HG03439 (cell line): ENCODE results near the gene SSR1.

Source experiments
- ATAC-seq: cut with Tn5 transposase; IDR thresholded peaks from one replicate; pipeline ENCODE4 v1.9.1; 2021; ENCODE audit warnings: mild to moderate bottlenecking, moderate library complexity; ENCODE audit not compliant: unreplicated experiment

SSR1 gene

DNA sequence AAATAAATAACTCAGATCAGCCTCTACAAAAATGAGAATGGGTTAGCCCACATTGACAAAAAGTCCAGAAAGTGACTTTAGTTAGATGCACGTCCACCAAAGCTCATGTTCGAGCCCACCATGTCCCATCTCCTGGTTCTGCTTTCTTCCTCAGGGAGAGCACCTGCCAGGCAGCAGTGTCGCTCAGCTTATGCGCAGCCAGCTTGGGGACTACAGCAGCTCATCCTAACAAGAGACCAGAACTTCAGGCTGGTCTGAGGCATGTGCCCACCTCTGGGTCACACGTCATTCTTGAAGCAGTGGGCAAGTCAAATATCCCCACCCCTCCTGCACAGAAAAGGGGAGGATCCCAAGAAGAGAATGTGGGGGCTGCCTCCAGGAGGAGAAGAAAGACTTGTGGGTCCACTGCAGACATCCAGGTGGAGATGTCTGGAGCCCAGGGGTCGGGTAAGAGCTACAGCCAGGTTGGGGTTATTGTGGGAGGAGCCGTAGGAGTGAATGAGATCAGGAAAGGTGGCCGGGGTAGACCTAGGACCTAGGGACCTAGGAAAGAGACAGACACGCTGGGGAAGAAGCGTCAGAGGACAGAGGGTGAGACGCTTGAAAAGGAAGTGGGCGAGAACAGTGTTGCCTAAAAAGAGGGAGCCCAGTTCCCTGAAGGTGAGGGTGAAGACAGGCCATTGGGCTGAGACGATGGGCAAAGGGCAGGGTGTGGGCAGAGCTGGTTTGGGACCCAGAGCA, 52.5 kb downstream of the SSR1 start:
- no peak for ATAC-seq

GRCh38 chr6:7258231-7258763, 54.7 kb downstream of the SSR1 start:
- ATAC-seq = no peak

- no peak for ATAC-seq
Measured at GRCh38 chr6:7257521-7258230, 55.3 kb downstream of the SSR1 start.

DNA sequence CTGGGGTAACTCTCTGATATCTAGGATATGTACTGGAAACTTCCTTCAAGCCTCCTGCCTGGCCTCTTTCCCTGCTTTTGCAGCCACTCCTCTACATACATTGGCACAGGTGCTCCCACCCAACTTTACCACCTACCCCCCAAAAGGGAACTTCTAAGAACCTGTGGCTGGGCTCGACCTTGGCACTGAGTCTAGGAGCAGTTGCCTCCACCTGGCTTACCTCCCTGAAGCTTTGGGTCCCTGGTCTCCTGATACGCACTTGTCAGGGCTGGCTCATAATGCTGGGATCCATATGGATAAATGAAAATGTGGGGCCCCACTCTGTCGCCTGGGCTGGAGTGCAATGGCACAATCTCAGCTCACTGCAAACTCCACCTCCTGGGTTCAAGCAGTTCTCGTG, 56.2 kb downstream of the SSR1 start:
- no peak for ATAC-seq

GRCh38 chr6:7255918-7256317, 57.1 kb downstream of the SSR1 start:
- no peak for ATAC-seq

GRCh38 chr6:7254980-7255835, 57.8 kb downstream of the SSR1 start:
- no peak for ATAC-seq

DNA sequence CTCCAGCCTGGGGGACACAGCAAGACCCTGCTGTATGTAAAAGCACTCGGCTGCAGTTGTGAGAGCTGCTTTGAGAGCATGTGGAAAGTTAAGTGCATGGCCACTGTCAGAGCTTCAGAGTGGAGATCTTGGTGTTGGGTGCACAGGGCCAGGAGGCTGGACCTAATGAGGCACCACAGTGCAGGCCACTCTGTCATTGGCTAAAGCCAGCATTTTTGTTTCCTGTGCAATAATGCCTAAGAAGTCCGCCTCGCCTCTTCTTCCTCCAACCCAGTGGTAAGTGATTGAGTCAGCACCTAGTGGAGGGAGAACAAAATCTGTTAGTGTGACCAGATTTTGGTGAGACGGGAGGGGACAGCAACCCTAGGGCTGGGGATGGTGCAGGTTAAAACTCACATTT, 60.6 kb downstream of the SSR1 start:
- ATAC-seq = no peak

DNA sequence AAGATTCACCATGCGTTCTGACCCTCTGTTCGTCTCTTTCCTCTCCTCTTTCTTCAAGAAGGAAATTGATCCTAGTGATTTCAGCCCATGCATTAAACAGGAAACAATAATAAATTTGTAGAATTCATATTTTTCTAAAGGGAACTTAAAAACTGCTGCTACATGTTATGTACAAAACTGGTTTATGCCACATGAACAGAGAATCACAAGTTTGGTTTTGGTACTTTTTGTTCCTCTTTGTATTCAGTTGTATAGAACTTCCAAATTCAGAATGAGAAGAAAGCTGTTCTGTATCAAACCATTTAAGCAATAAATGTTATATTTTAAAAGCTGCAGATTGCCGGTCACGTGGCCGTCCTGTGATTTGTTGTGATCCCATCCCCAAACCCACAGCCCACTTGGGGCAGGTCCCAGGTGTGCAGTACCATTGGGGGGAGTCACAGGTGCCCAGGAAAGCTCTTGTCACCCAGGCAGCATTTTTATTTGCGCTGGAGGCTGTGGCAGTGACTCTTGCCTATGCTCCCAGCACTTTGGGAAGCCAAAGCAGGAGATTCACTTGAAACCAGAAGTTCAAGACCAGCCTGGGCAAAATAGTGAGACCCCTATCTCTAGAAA, 61.2 kb downstream of the SSR1 start:
- no peak for ATAC-seq

GRCh38 chr6:7250812-7251211, 62.2 kb downstream of the SSR1 start:
- ATAC-seq = no peak

GRCh38 chr6:7249946-7250643, 62.9 kb downstream of the SSR1 start:
- ATAC-seq = no peak

DNA sequence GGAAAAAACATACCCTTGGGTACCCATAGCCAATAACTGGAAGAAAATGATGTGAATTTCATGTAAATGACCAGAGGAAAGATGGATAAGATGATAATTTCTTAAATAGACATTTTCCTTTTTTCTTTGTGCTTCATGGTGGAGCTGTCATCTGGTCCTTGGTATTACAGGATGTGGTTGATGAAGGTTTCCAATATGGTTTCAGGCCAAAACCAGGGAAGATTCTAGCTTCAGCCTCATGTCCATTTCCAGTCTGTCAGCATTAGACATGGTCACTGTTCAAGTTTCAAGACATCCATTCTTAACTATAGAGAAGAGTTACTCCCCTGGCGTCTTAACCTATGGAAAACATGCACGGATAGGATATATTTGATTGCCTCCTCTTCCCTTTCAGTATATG, 63.6 kb downstream of the SSR1 start:
- ATAC-seq = no peak

GRCh38 chr6:7247828-7248227, 65.2 kb downstream of the SSR1 start:
- ATAC-seq = no peak

DNA sequence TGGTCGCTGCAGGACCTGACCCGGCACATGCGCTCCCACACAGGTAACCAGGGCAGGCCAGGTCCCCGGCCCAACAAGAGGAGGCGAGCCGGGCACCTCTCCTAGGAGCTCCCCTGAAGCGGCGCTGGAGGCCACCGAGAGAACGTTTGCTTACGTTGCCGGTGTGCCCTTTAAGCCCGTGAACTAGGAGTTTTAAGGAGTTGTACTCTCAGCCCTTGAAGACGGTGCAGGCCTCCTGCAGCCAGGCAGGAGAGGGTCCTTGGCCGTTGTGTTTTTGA, 65.9 kb downstream of the SSR1 start:
- no peak for ATAC-seq

DNA sequence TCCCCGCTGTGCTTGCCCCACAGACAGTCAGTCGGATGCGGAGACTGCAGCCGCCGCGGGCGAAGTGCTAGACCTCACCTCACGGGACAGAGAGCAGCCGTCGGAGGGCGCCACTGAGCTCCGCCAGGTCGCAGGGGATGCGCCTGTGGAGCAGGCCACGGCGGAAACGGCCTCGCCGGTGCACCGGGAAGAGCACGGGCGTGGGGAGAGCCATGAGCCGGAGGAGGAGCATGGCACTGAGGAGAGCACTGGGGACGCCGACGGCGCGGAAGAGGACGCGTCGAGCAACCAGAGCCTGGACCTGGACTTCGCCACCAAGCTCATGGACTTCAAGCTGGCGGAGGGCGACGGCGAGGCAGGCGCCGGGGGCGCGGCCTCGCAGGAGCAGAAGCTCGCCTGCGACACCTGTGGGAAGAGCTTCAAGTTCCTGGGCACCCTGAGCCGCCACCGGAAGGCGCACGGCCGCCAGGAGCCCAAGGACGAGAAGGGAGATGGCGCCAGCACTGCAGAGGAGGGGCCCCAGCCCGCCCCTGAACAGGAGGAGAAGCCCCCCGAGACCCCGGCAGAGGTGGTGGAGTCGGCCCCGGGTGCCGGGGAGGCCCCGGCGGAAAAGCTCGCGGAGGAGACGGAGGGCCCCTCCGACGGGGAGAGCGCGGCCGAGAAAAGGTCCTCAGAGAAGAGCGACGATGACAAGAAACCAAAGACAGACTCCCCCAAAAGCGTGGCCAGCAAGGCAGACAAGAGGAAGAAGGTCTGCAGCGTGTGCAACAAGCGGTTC, 66.4 kb downstream of the SSR1 start:
- no peak for ATAC-seq

DNA sequence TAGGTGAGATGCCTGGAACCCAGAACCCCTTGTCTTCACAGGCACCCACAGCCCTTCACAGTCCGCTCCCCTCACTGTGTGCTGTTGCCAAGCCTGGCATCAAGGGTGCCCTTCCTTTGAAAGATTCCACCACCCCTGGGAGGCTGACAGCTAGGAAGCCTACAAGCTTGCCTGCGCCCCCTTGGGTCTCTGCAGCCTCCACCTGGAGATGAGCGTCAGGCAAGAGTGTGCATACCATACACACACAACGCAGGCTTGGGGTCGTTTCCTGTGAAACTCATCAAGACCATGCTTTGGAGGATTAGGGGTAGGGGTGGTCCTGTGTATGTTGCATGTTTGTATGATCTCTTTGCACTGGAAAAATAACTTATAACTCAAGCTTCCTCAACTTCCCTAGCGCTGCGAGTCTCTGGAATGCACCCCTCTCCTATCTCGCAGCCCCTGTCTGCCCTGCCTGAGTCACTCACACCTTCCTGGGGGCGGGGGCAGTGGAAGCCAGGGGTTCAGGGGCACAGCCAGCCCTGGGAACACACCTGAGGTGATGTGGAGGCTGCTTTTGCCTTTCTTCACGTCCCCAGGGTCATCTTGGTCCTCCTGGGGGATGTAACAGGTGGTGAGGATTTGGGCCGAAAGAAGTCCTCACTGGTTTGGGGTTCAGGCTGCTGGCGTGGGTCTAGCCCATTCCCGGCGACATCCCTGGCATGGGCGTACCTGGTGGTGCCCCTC, 67.2 kb downstream of the SSR1 start:
- no peak for ATAC-seq

DNA sequence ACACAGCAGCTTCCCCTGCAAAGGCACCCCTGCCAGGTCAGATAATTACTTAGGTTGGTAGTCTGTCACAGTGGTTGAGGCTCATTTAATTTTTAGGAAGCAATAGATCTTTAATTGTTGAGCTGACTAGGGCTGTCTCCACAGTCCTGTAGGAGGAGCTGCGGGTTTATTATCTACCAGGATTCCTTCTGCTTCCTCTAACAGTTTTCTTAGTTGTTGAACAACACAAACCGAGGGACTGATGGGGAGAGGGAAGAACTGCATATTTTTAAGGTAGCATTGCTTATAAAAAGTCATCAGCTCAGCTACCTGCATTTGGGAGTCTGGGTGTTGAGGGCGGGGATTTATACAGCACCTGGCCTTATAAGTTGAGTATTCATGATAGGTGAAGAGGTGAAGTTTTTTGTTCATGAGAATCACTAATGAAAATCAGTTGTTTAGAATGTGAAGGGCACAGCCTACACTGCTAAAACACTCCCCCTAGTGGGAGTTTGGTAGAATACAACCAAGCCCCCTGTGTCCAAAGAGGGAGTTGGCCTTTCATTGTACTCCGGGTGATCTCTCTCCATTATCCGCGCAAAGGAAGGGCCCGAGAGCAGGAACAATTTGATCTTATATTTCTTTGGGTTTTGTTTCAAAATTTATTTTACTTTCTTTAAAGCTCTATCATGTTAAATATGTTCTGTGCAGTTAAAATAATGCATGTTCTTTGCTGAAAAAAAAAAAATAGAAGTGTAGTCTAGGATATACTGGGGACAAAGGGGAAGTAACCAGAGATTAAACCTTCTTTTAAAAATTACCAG, 69.6 kb downstream of the SSR1 start:
- peak; percentile 46 for ATAC-seq

DNA sequence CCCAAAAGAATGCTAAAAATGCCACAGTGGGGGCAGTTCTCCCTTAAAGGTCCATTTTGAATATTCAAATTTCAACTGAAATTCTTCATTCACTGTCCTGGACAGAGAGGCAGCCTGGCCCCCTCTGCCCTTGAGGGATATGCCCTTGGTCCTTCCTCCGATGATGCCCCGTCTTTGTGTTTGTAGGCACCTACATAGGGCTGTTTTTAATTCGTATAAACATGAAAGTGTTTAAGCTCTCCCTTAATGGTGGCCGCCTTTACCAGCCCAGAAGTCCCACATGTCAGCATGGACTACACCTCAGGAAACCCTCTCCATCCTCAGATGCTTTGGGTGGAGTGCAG, 70.2 kb downstream of the SSR1 start:
- no peak for ATAC-seq
